ENCODE data around the gene BCL7C.
"Not testable (repeated sequence)": the region's sequence is repeated elsewhere in the genome, so short reads cannot be mapped to it uniquely, and the experiment has no call there.

Gene BCL7C

DNA sequence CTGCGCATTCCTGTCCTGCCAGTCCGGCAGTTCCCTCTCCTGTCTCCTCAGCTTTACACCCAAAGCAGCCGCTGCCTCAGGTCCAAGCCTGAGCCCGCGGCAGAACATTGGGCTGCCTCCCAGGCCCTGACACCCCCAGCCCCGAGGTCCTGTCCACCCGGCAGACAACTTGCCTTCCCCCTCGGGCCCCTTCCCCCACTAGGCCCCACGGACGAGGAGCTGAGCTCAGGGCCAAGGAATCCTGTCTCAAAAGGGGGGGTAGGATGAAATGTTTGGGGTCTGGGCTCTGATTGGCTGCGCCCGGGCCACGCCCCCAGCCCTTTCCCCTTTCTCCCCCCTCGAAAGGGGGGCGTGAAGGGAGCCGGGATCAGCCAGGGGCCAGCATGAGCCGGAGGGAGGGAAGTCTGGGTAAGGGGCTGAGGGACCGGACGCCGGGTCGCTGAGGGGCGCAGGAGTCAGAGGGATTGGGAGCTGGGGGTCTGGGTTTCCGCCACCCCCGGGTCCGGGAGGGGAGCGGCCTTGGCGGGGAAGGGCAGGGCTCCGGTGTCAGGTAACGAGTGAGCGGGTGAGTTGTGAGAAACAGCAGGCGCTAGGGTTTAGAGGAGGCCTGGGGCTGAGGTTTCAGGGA lies 2.5 kb upstream of the BCL7C start, which contains the start of gene CTF1:
TSS of gene CTF1 (plus strand) at position 354 of the 628 bp plus-strand sequence. CDS start at position 384, 30 bp downstream.
- peak within 1 kb of the TSS; percentile 67 for H3K4me3 ChIP-seq (ENCODE audit: low read length)
- peak within 1 kb of the TSS; percentile 57 for H2AFZ ChIP-seq (ENCODE audit: low read depth, low read length)
- no peaks in the 10 kb centered on the region for H3K27me3 ChIP-seq (ENCODE audit: insufficient read depth, low read length)
- no peaks in the 10 kb centered on the region for H3K9me3 ChIP-seq (ENCODE audit: low read length)
- H3K4me1 ChIP-seq (ENCODE audit: insufficient read depth, low read length), result peaks cover 27% of the 10 kb centered on the region
- peaks cover 8% of the 10 kb centered on the region for H3K36me3 ChIP-seq (ENCODE audit: insufficient read depth, low read length)

DNA sequence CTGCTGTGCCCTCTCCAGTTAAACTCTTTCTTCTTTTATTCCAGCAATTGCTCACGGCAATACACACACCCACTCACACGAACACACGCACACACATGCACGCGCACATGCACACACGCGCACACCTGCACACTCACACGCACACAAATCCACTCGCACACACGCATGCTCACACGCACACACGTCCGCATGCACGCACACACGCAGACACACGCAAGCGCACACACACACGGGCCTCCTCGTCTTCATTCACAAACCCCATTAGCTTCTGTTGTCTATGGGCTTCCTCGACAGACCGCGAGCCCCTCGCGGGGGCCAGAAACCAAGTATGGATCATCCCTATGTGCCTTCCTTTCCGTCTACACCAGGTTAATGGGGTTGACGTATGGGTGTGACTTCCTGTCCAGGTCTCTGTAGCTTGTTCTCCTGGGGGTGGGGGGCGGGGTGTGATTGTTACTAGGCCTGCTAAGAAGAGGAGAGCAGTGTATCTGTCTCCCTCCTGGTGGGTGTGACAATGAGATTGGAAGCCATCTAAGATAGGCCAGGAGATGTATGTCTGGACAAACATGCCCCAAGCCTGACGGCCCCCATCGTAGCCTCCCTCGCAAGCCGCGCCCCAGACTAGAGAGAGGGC lies 1.9 kb upstream of the BCL7C start:
- Histone ChIP-seq H3K9me3 (ENCODE audit: low read length) (no peaks in the 10 kb centered on the region), H3K4me1 (ENCODE audit: insufficient read depth, low read length) (peaks cover 27% of the 10 kb centered on the region), H3K4me3 (ENCODE audit: low read length) (peak overlapping the region; percentile 67), H3K27me3 (ENCODE audit: insufficient read depth, low read length) (no peaks in the 10 kb centered on the region), H2AFZ (ENCODE audit: low read depth, low read length) (peak overlapping the region; percentile 57), H3K36me3 (ENCODE audit: insufficient read depth, low read length) (peaks cover 10% of the 10 kb centered on the region)

DNA sequence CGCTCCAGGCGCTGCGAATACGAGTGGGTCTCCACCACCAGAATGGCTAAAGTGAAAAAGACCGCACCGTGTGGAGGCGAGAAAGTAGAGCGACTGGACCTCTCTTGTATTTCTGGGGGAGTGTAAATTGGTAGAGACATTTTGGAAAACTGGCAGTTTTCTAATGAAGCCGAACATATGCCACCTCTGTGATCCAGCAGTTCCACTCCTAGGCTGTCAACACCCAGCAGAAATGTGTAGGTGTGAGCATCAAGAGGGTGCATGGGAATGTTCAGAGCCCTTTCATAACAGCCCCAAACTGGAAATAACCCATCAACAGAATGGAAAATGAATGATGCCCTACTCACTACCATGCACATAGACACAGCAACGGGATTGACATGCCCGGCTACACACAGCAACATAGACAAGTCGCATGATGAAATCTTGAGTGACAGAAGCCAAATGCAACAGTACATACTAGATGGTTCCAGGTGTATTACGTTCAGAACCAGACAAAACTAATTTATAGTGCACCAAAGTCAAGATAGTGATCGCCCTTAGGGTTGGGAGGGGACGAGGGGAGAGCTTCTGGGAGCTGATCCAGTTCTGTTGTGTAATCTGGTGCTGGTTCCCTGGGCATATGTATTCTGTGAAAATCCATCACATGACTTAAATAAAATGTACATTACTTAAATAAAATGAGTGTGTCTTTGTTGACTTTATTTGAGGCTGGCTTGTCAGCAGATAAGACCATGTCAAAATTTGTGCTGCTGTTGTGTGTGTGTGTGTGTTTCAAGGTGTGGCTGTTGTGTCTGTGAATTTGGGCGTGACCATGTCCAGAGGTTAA lies 877 bp upstream of the BCL7C start:
- no peaks in the 10 kb centered on the region for H3K27me3 ChIP-seq (ENCODE audit: insufficient read depth, low read length)
- H3K9me3 ChIP-seq (ENCODE audit: low read length), result no peaks in the 10 kb centered on the region
- H3K4me1 ChIP-seq (ENCODE audit: insufficient read depth, low read length), result peaks cover 27% of the 10 kb centered on the region
- H3K4me3 ChIP-seq (ENCODE audit: low read length), result peak overlapping the region; percentile 43
- H2AFZ ChIP-seq (ENCODE audit: low read depth, low read length), result peak overlapping the region; percentile 38
- peaks cover 10% of the 10 kb centered on the region for H3K36me3 ChIP-seq (ENCODE audit: insufficient read depth, low read length)

DNA sequence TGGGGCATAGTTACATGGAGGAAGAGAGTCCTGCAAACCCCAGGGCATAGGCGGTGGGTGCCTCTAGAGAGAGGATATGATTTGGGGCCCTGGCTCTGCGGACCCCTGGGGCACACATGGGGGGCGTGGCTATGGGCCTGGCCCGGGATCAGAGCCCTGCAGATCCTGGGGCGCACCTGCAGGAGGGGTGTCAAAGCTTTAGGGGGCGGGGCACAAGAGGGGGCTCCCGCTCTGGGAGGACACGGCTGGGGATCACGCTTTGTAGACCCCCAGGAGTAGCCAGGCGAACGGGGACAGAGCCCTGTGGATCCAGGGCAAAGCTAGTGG lies 497 bp downstream of the BCL7C start:
- Histone ChIP-seq H3K4me3 (ENCODE audit: low read length) (peak overlapping the region; percentile 66), H3K9me3 (ENCODE audit: low read length) (no peaks in the 10 kb centered on the region), H3K4me1 (ENCODE audit: insufficient read depth, low read length) (peaks cover 27% of the 10 kb centered on the region), H3K36me3 (ENCODE audit: insufficient read depth, low read length) (peaks cover 18% of the 10 kb centered on the region), H3K27me3 (ENCODE audit: insufficient read depth, low read length) (no peaks in the 10 kb centered on the region), H2AFZ (ENCODE audit: low read depth, low read length) (no peak overlapping the region)

GRCh38 chr16:30892670-30893416 lies 1.0 kb downstream of the BCL7C start:
- H3K9me3 ChIP-seq (ENCODE audit: low read length), result no peaks in the 10 kb centered on the region
- peak overlapping the region; percentile 66 for H3K4me3 ChIP-seq (ENCODE audit: low read length)
- H3K36me3 ChIP-seq (ENCODE audit: insufficient read depth, low read length), result peaks cover 21% of the 10 kb centered on the region

GRCh38 chr16:30891043-30891823 lies 2.6 kb downstream of the BCL7C start:
- not testable (repeated sequence) for H3K4me3 ChIP-seq (ENCODE audit: low read length); H3K9me3 ChIP-seq (ENCODE audit: low read length); H2AFZ ChIP-seq (ENCODE audit: low read depth, low read length); H3K27me3 ChIP-seq (ENCODE audit: insufficient read depth, low read length)
- peaks cover 24% of the 10 kb centered on the region for H3K4me1 ChIP-seq (ENCODE audit: insufficient read depth, low read length)
- peaks cover 31% of the 10 kb centered on the region for H3K36me3 ChIP-seq (ENCODE audit: insufficient read depth, low read length)

More at GRCh38 chr16:30892670-30893416, 1.0 kb downstream of the BCL7C start:
- Histone ChIP-seq H2AFZ (ENCODE audit: low read depth, low read length) (no peak overlapping the region), H3K27me3 (ENCODE audit: insufficient read depth, low read length) (no peaks in the 10 kb centered on the region), H3K4me1 (ENCODE audit: insufficient read depth, low read length) (peaks cover 27% of the 10 kb centered on the region)

GRCh38 chr16:30889721-30890120 lies 4.2 kb downstream of the BCL7C start:
- Histone ChIP-seq H2AFZ (ENCODE audit: low read depth, low read length) (no peak overlapping the region), H3K4me3 (ENCODE audit: low read length) (no peak overlapping the region), H3K4me1 (ENCODE audit: insufficient read depth, low read length) (peaks cover 13% of the 10 kb centered on the region), H3K9me3 (ENCODE audit: low read length) (no peaks in the 10 kb centered on the region), H3K36me3 (ENCODE audit: insufficient read depth, low read length) (peaks cover 43% of the 10 kb centered on the region), H3K27me3 (ENCODE audit: insufficient read depth, low read length) (no peaks in the 10 kb centered on the region)

- no peak overlapping the region for H3K4me3 ChIP-seq (ENCODE audit: low read length)
- no peaks in the 10 kb centered on the region for H3K27me3 ChIP-seq (ENCODE audit: insufficient read depth, low read length)
- H3K9me3 ChIP-seq (ENCODE audit: low read length), result no peaks in the 10 kb centered on the region
- H3K36me3 ChIP-seq (ENCODE audit: insufficient read depth, low read length), result peaks cover 46% of the 10 kb centered on the region
- no peak overlapping the region for H2AFZ ChIP-seq (ENCODE audit: low read depth, low read length)
- H3K4me1 ChIP-seq (ENCODE audit: insufficient read depth, low read length), result peaks cover 9% of the 10 kb centered on the region
Measured at GRCh38 chr16:30888856-30889499, 4.9 kb downstream of the BCL7C start.

GRCh38 chr16:30887927-30888326 lies 6.0 kb downstream of the BCL7C start:
- Histone ChIP-seq H3K4me1 (ENCODE audit: insufficient read depth, low read length) (peaks cover 3% of the 10 kb centered on the region), H3K4me3 (ENCODE audit: low read length) (no peak overlapping the region), H3K36me3 (ENCODE audit: insufficient read depth, low read length) (peaks cover 46% of the 10 kb centered on the region), H2AFZ (ENCODE audit: low read depth, low read length) (no peak overlapping the region), H3K9me3 (ENCODE audit: low read length) (no peaks in the 10 kb centered on the region), H3K27me3 (ENCODE audit: insufficient read depth, low read length) (no peaks in the 10 kb centered on the region)

GRCh38 chr16:30886145-30886544 lies 7.7 kb downstream of the BCL7C start:
- H3K4me3 ChIP-seq (ENCODE audit: low read length), result no peak overlapping the region
- H3K4me1 ChIP-seq (ENCODE audit: insufficient read depth, low read length), result no peaks in the 10 kb centered on the region
- peaks cover 41% of the 10 kb centered on the region for H3K36me3 ChIP-seq (ENCODE audit: insufficient read depth, low read length)
- H3K27me3 ChIP-seq (ENCODE audit: insufficient read depth, low read length), result no peaks in the 10 kb centered on the region
- no peaks in the 10 kb centered on the region for H3K9me3 ChIP-seq (ENCODE audit: low read length)
- H2AFZ ChIP-seq (ENCODE audit: low read depth, low read length), result no peak overlapping the region

DNA sequence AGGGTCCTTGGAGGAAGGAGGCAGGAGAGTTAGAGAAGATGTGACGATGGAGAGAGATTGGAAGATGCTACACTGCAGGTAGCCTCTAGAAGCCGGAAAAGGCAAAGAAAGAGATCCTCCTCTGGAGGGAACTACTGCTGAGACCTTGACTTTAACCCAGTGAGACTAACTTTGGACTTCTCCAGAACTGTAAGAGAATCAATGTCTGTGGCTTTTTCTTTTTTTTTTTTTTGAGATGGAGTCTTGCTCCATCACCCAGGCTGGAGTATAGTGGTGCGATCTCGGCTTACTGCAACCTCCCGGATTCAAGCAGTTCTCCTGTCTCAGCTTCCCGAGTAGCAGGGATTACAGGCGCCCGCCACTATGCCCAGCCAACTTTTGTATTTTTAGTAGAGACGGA lies 8.7 kb downstream of the BCL7C start:
- Histone ChIP-seq H3K27me3 (ENCODE audit: insufficient read depth, low read length) (no peaks in the 10 kb centered on the region), H2AFZ (ENCODE audit: low read depth, low read length) (no peak overlapping the region), H3K4me1 (ENCODE audit: insufficient read depth, low read length) (no peaks in the 10 kb centered on the region), H3K36me3 (ENCODE audit: insufficient read depth, low read length) (peaks cover 41% of the 10 kb centered on the region), H3K9me3 (ENCODE audit: low read length) (no peaks in the 10 kb centered on the region), H3K4me3 (ENCODE audit: low read length) (no peak overlapping the region)

DNA sequence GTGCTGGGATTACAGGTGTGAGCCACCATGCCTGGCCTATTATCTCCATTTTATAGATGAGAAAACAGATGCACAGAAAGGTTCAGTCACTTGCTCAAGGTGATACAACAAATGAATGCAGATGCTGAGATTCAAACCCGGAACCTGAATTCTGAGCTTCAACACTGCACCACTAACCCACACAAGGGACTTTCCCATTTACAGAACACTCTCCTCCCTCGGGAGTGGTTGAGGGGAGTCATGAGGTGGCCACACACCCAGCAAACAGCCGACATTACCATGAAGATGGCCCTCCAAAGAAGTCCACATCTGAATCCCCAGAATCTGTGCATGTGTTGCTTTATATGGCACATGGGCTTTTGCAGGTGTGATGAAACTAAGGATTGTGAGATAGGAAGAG lies 9.1 kb downstream of the BCL7C start:
- Histone ChIP-seq H3K4me3 (ENCODE audit: low read length) (no peak overlapping the region), H3K4me1 (ENCODE audit: insufficient read depth, low read length) (no peaks in the 10 kb centered on the region), H3K27me3 (ENCODE audit: insufficient read depth, low read length) (no peaks in the 10 kb centered on the region), H3K36me3 (ENCODE audit: insufficient read depth, low read length) (peaks cover 41% of the 10 kb centered on the region), H2AFZ (ENCODE audit: low read depth, low read length) (no peak overlapping the region), H3K9me3 (ENCODE audit: low read length) (no peaks in the 10 kb centered on the region)
